ENCODE data around the gene RICTOR. TPM values are rescaled to one million over a fixed set of nuclear protein-coding genes. Genes with fewer than 3 reads are reported as not detected.
A peak's percentile ranks its signal among the peaks of the same experiment; 100 is the strongest.

RICTOR gene
- total and polyA plus RNA-seq, 2 of the 4 experiments (the other 2 are of a cell fraction): 4.1 to 35.7 TPM

DNA sequence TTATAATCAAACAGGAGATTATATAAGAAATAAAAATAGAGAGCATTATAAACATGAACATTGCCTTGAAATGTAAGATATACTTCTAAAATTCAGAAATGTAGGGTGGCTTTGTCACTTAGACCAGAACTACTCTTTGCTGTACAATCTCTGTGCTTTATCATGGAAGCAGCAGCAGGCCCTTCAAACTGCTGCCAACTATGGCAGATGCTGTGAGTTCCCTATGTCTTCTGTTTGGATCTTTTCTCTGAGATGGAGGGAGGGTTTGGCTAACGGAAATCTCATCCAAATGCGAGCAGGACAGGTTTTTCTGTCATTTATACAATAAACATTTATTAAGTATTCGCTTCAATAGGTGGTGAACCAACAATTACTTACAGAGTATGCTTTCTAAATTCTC lies 34.8 kb upstream of the RICTOR start:
- H4K8ac ChIP-seq (ENCODE audit: low read depth in 2 of 2, low read length in 2 of 2): no peak overlapping the region; a peak in 1 of 4 replicates
- no peaks in the 10 kb centered on the region for H3K36me3 ChIP-seq (ENCODE audit: control insufficient read depth, insufficient read depth, low read length)
- H3K56ac ChIP-seq (ENCODE audit: extremely low read depth, insufficient read depth, low read length): no peak overlapping the region
- dilution Hi-C loops (cut with HindIII; ENCODE audit: low sequenced_read_pairs, unreplicated experiment) (no loop called here), intact Hi-C loops (cut with micrococcal nuclease) (no loop called here), in situ Hi-C loops (cut with MboI; ENCODE audit: low sequenced_read_pairs) (no loop called here)
- no peak overlapping the region for H3K18ac ChIP-seq (ENCODE audit: low read depth, low read length)
- no peaks in the 10 kb centered on the region for H4K20me1 ChIP-seq (ENCODE audit: insufficient read depth, low read length)
- H2BK120ac ChIP-seq (ENCODE audit: low read depth, low read length): no peak overlapping the region; the same call in 1 of the 2 replicates
- no peak overlapping the region for H3K4me2 ChIP-seq (ENCODE audit: low read depth, low read length)
- H3K79me1 ChIP-seq (ENCODE audit: low read depth in 1 of 2, low read length in 2 of 2): no peaks in the 10 kb centered on the region
- H3K4me1 ChIP-seq (ENCODE audit: control insufficient read depth, insufficient read depth, low read length): peaks cover 1% of the 10 kb centered on the region; the same call in 1 of the 2 replicates
- WGBS, 2 experiments (ENCODE audit: extremely low coverage in 2 of 2, insufficient read length in 1 of 2): no CpG with 5 or more reads among the region's 3 CpGs
- H2BK15ac ChIP-seq (ENCODE audit: low read depth, low read length): no peak overlapping the region
- DNase-seq: no peak
- ChIA-PET CTCF (no interaction called here), POLR2A (ENCODE audit: unreplicated experiment) (no interaction called here)
- ATAC-seq (ENCODE audit: low read depth): no peak
- no peak overlapping the region for H4K91ac ChIP-seq (ENCODE audit: insufficient read depth, low read depth, low read length)
- no peak overlapping the region for H4K5ac ChIP-seq (ENCODE audit: low read depth, low read length)
- no peak overlapping the region for H2AK9ac ChIP-seq (replicated peaks; ENCODE audit: low read depth, low read length, poor library complexity)
- no peaks in the 10 kb centered on the region for H3K27me3 ChIP-seq (ENCODE audit: control insufficient read depth, insufficient read depth, low read length)
- H3K14ac ChIP-seq (replicated peaks; ENCODE audit: low read depth, low read length): no peak overlapping the region
- peaks cover 2% of the 10 kb centered on the region; the same call in 1 of the 2 replicates for H3K9me1 ChIP-seq (ENCODE audit: insufficient read depth, low read length)
- H2BK5ac ChIP-seq (ENCODE audit: low read depth, low read length, poor library complexity, severe bottlenecking): no peak overlapping the region
- BruUV-seq (replicated peaks): no TSS peak
- no peak overlapping the region for H3K27ac ChIP-seq (ENCODE audit: insufficient read depth, low read length)
- H3K23ac ChIP-seq (ENCODE audit: low read depth, low read length): no peak overlapping the region
- H2AFZ ChIP-seq (replicated peaks; ENCODE audit: low read length, poor library complexity): no peak overlapping the region
- TF ChIP-seq CHD1 (IDR thresholded peaks at IDR 0.05; ENCODE audit: low read depth, low read length): no peak
- no peak for TF ChIP-seq CEBPB (IDR thresholded peaks at IDR 0.05; ENCODE audit: low read depth, low read length)
- no peak for TF ChIP-seq RFX5 (IDR thresholded peaks at IDR 0.05; ENCODE audit: low read depth, low read length)
- TF ChIP-seq RCOR1 (IDR thresholded peaks at IDR 0.05; ENCODE audit: insufficient replicate concordance, low read length): no peak
- no peak for TF ChIP-seq MXI1 (IDR thresholded peaks at IDR 0.05; ENCODE audit: borderline replicate concordance, low read depth, low read length)
- TF ChIP-seq, protein P1, sequence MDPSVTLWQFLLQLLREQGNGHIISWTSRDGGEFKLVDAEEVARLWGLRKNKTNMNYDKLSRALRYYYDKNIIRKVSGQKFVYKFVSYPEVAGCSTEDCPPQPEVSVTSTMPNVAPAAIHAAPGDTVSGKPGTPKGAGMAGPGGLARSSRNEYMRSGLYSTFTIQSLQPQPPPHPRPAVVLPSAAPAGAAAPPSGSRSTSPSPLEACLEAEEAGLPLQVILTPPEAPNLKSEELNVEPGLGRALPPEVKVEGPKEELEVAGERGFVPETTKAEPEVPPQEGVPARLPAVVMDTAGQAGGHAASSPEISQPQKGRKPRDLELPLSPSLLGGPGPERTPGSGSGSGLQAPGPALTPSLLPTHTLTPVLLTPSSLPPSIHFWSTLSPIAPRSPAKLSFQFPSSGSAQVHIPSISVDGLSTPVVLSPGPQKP (IDR thresholded peaks at IDR 0.05; ENCODE audit: borderline replicate concordance, low read depth, low read length): no peak
- TF ChIP-seq NFE2L2 (IDR thresholded peaks at IDR 0.05; ENCODE audit: low read depth, low read length): no peak
- TF ChIP-seq, protein P2, sequence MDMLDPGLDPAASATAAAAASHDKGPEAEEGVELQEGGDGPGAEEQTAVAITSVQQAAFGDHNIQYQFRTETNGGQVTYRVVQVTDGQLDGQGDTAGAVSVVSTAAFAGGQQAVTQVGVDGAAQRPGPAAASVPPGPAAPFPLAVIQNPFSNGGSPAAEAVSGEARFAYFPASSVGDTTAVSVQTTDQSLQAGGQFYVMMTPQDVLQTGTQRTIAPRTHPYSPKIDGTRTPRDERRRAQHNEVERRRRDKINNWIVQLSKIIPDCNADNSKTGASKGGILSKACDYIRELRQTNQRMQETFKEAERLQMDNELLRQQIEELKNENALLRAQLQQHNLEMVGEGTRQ (IDR thresholded peaks at IDR 0.05; ENCODE audit: low read depth, low read length): no peak
- TF ChIP-seq BHLHE40 (IDR thresholded peaks at IDR 0.05; ENCODE audit: low read depth, low read length): no peak
- no peak for TF ChIP-seq POLR2A (IDR thresholded peaks at IDR 0.05; ENCODE audit: low read depth, low read length)
- TF ChIP-seq, protein P3, sequence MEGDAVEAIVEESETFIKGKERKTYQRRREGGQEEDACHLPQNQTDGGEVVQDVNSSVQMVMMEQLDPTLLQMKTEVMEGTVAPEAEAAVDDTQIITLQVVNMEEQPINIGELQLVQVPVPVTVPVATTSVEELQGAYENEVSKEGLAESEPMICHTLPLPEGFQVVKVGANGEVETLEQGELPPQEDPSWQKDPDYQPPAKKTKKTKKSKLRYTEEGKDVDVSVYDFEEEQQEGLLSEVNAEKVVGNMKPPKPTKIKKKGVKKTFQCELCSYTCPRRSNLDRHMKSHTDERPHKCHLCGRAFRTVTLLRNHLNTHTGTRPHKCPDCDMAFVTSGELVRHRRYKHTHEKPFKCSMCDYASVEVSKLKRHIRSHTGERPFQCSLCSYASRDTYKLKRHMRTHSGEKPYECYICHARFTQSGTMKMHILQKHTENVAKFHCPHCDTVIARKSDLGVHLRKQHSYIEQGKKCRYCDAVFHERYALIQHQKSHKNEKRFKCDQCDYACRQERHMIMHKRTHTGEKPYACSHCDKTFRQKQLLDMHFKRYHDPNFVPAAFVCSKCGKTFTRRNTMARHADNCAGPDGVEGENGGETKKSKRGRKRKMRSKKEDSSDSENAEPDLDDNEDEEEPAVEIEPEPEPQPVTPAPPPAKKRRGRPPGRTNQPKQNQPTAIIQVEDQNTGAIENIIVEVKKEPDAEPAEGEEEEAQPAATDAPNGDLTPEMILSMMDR (conservative IDR thresholded peaks at IDR 0.05; ENCODE audit: low read depth, low read length): no peak
- no peak for TF ChIP-seq MAZ (IDR thresholded peaks at IDR 0.05; ENCODE audit: borderline replicate concordance, low read depth, low read length)
- TF ChIP-seq SMC3 (IDR thresholded peaks at IDR 0.05; ENCODE audit: low read depth, low read length): no peak
- TF ChIP-seq RAD21 (IDR thresholded peaks at IDR 0.05; ENCODE audit: low read length): no peak
- TF ChIP-seq MAFK (IDR thresholded peaks at IDR 0.05; ENCODE audit: low read depth, low read length): no peak
- no peak for TF ChIP-seq FOS (IDR thresholded peaks at IDR 0.05; ENCODE audit: low read depth, low read length)
- H3K9me3 ChIP-seq (ENCODE audit: control insufficient read depth, insufficient read depth, low read length): no peaks in the 10 kb centered on the region
- no peak overlapping the region; the same call in 1 of the 2 replicates for H2AK5ac ChIP-seq (ENCODE audit: low read depth, low read length)
- no peak overlapping the region for H3K4ac ChIP-seq (ENCODE audit: low read depth, low read length)
- H3K9ac ChIP-seq (ENCODE audit: low read depth, low read length): no peak overlapping the region
- H3K4me3 ChIP-seq (ENCODE audit: insufficient read depth, low read depth, low read length): no peak overlapping the region
- peak overlapping the region; percentile 53; the same call in 1 of the 2 replicates for H2BK20ac ChIP-seq (ENCODE audit: low read depth, low read length)
